Heart left ventricle (tissue), 16 donors: ENCODE measurements around the gene MSMB. TPM values are rescaled to one million over a fixed set of nuclear protein-coding genes. Genes with fewer than 3 reads are reported as not detected.

Source experiments
- ATAC-seq, 4 donors: fragments of 200-7000 bp; cut with Tn5 transposase; one replicate each; pipeline ENCODE4 v1.9.1; 2020 to 2022; ENCODE audit warnings: moderate library complexity in 4 of 4, mild to moderate bottlenecking in 3 of 4, moderate number of reproducible peaks in 1 of 4
- DNase-seq, 5 donors: peaks; one replicate each; pipeline ENCODE4 v3.0.0-alpha.2; 2020
- H3K27ac ChIP-seq, 12 donors: fragments of 200-600 bp; sonication (generic) in 4 of 12; one replicate each; pipeline versions ENCODE4 v1.5.0 to v1.8.0; 2016 to 2022; ENCODE audit warnings: mild to moderate bottlenecking in 2 of 12
- H3K27me3 ChIP-seq, 9 donors: fragments of 200-600 bp; sonication (generic) in 2 of 9; one replicate each; pipeline versions ENCODE4 v1.5.1 to v1.8.0; 2016 to 2022; ENCODE audit warnings: mild to moderate bottlenecking in 3 of 9
- H3K36me3 ChIP-seq, 9 donors: fragments of 200-600 bp; sonication (generic) in 2 of 9; one replicate each; pipeline versions ENCODE4 v1.5.0 to v1.8.0; 2018 to 2022; ENCODE audit warnings: mild to moderate bottlenecking in 2 of 9
- H3K4me1 ChIP-seq, 12 donors: fragments of 200-600 bp; sonication (generic) in 4 of 12; one replicate each; pipeline versions ENCODE4 v1.5.0 to v1.8.0; 2016 to 2022; ENCODE audit warnings: mild to moderate bottlenecking in 3 of 12
- H3K4me3 ChIP-seq, 12 donors: fragments of 200-600 bp; sonication (generic) in 4 of 12; one replicate each; pipeline versions ENCODE4 v1.5.0 to v1.8.0; 2017 to 2022; ENCODE audit warnings: mild to moderate bottlenecking in 9 of 12, moderate library complexity in 4 of 12
- H3K9me3 ChIP-seq, 12 donors: fragments of 200-600 bp; sonication (generic) in 4 of 12; one replicate each; pipeline versions ENCODE4 v1.5.0 to v1.8.0; 2016 to 2022; ENCODE audit warnings: mild to moderate bottlenecking in 1 of 12
- CTCF ChIP-seq, 12 donors: fragments of 200-600 bp; sonication (generic) in 4 of 12; IDR thresholded peaks; one replicate each; pipeline versions ENCODE4 v1.5.0 to v1.8.0; 2018 to 2022; ENCODE audit warnings: antibody characterized with exemption in 12 of 12, mild to moderate bottlenecking in 5 of 12
- POLR2A ChIP-seq, 2 donors: fragments of 450-650 bp; IDR thresholded peaks; one replicate each; pipeline ENCODE4 v1.6.1; 2017; ENCODE audit warnings: antibody characterized with exemption in 2 of 2, mild to moderate bottlenecking in 2 of 2, moderate library complexity in 2 of 2
- WGBS, 4 donors: extraction: QIAGEN DNeasy Blood & Tissue Kit in 2 of 4; methylation state at CpG; one replicate each; pipeline versions ENCODE4 v1.1.5 to v1.1.7; 2013 to 2018; 5-methylcytosine and 5-hydroxymethylcytosine counted together
- intact Hi-C, 10 donors: fragments of 100-400 bp; cut with DNase I; formaldehyde crosslinking; loops; one replicate each; pipeline versions ENCODE4 v1.11.1 to v1.14.2; 2022
- polyA plus RNA-seq, 2 donors: library from polyadenylated mRNA; stranded (reverse); fragments of 200-250 nt; gene quantifications; one replicate each; pipeline ENCODE4 v1.2.3, GENCODE V29; 2013
- total RNA-seq, 9 donors: library from RNA; depleted of rRNA in 2 of 9; stranded (reverse); fragments of >200 nt in 2 of 9; fragmentation: NEBNext Ultra II Directional in 3 of 9; extraction: Animal tissue kit (Norgen Biotek cat#: 25700) in 3 of 9; gene quantifications; one replicate each; pipeline versions ENCODE4 v1.1.0 to v1.2.4, GENCODE V29; 2016 to 2023
- donor health status: ischemic (EF 13 %, LVEDD 7.1; RV severe dilation, severe dysfunction).
- donor health status: healthy with polysubstance abuse.
- donor health status: DM: no; HTN: yes; CAD: no.
- donor health status: DM: no; HTN: no; CAD: no.
- donor health status: ischemic (EF 25% LVEDD 6.9; RV normal size, moderate dysfunction).
- donor health status: ischemic (EF 25% LVEDD 5.7; RV mildly dilated, moderate dysfunction).
- donor health status: healthy.
- donor health status: DM: yes; HTN: yes; CAD: no.
- donor health status: ischemic (EF 35%, LVEDD 5.7; RV mildly dilated, moderate dysfunction).
- donor health status: nonischemic (EF 11% LVEDD 7.7; RV severe dilation, severe dysfunction).
- donor health status: DM: yes; HTN: yes; CAD: no.
- donor health status: PGD.
- donor health status: ischemic (EF 29% LVEDD 5.4; RV normal size, mild dysfunction).
- donor health status: nonischemic (EF 23%, LVEDD 6.1; RV moderate dilation, normal function).

Gene MSMB
- total and polyA plus RNA-seq, 11 donors, result not detected

GRCh38 chr10:46017733-46018132 is 28.3 kb downstream of the MSMB start:
- 65 to 71% (median 66%) methylated on average over 2 of the region's 2 CpGs for WGBS, 4 donors
- Histone ChIP-seq H3K9me3 (no peaks in the 10 kb centered on the region), H3K27me3 (no peaks in the 10 kb centered on the region), H3K36me3 (peaks cover 0 to 46% (median 37%) of the 10 kb centered on the region in 9 donors), H3K4me3 (no peak overlapping the region), H3K4me1 (peaks cover 0 to 76% (median 61%) of the 10 kb centered on the region in 12 donors), H3K27ac (peak overlapping the region in 9 of 12 donors; percentile 14 to 93 (median 85))
- ATAC-seq (no peak), DNase-seq (no peak)
- TF ChIP-seq CTCF (IDR thresholded peaks at IDR 0.05) (no peak), POLR2A (IDR thresholded peaks at IDR 0.05) (no peak)
- intact Hi-C loops, result no loop called here

- H3K36me3 ChIP-seq, result peaks cover 0 to 56% (median 46%) of the 10 kb centered on the region in 9 donors
- no peak for TF ChIP-seq CTCF (IDR thresholded peaks at IDR 0.05)
- no peak for TF ChIP-seq POLR2A (IDR thresholded peaks at IDR 0.05)
- intact Hi-C loops, result no loop called here
Observed at GRCh38 chr10:46016811-46017210, 29.3 kb downstream of the MSMB start.

GRCh38 chr10:46016190-46016589 is 29.9 kb downstream of the MSMB start:
- 70 to 90% (median 72%) methylated on average over 5 of the region's 5 CpGs for WGBS, 4 donors
- Histone ChIP-seq H3K27ac (peak overlapping the region in 3 of 12 donors; percentile 15 to 93 (median 85)), H3K4me1 (peaks cover 0 to 62% (median 51%) of the 10 kb centered on the region in 12 donors), H3K36me3 (peaks cover 0 to 62% (median 52%) of the 10 kb centered on the region in 9 donors), H3K4me3 (no peak overlapping the region), H3K9me3 (no peaks in the 10 kb centered on the region), H3K27me3 (no peaks in the 10 kb centered on the region)
- no peak for ATAC-seq
- intact Hi-C loops, result no loop called here
- no peak for DNase-seq
- TF ChIP-seq POLR2A (IDR thresholded peaks at IDR 0.05), result no peak
- TF ChIP-seq CTCF (IDR thresholded peaks at IDR 0.05), result no peak

More at GRCh38 chr10:46016811-46017210, 29.3 kb downstream of the MSMB start:
- 86 to 94% (median 89%) methylated on average over 1 of the region's 1 CpG for WGBS, 4 donors
- ATAC-seq (no peak), DNase-seq (no peak)
- Histone ChIP-seq H3K9me3 (no peaks in the 10 kb centered on the region), H3K27me3 (no peaks in the 10 kb centered on the region), H3K27ac (peak overlapping the region in 5 of 12 donors; percentile 11 to 93 (median 44)), H3K4me1 (peaks cover 0 to 66% (median 54%) of the 10 kb centered on the region in 12 donors), H3K4me3 (no peak overlapping the region)

- Histone ChIP-seq H3K9me3 (no peaks in the 10 kb centered on the region), H3K4me1 (peaks cover 0 to 50% (median 40%) of the 10 kb centered on the region in 12 donors), H3K27me3 (no peaks in the 10 kb centered on the region), H3K36me3 (peaks cover 0 to 75% (median 66%) of the 10 kb centered on the region in 9 donors), H3K27ac (peak overlapping the region in 1 of 12 donors; percentile 51), H3K4me3 (no peak overlapping the region)
- 86 to 94% (median 91%) methylated on average over 5 of the region's 5 CpGs for WGBS, 4 donors
- ATAC-seq (no peak), DNase-seq (no peak)
- TF ChIP-seq CTCF (IDR thresholded peaks at IDR 0.05) (no peak), POLR2A (IDR thresholded peaks at IDR 0.05) (no peak)
- intact Hi-C loops, result no loop called here
Observed at GRCh38 chr10:46014683-46015405, 31.2 kb downstream of the MSMB start.
